A549 (cell line): ENCODE measurements around the gene GNL3L. TPM values are rescaled to one million over a fixed set of nuclear protein-coding genes. Genes with fewer than 3 reads are reported as not detected.
"Not testable (repeated sequence)": the region's sequence is repeated elsewhere in the genome, so short reads cannot be mapped to it uniquely, and the experiment has no call there.

Experiments used
- ATAC-seq, 2 experiments: fragments of 200-7000 bp in 1 of 2; fragments of >200 bp in 1 of 2; cut with Nextera tagmentation in 1 of 2; cut with Tn5 transposase in 1 of 2; 3 replicates each; pipeline versions ENCODE4 v1.8.0 to v1.9.1; 2018 to 2020; ENCODE audit warnings: mild to moderate bottlenecking in 1 of 2, moderate library complexity in 1 of 2
- CTCF ChIA-PET: fragments of 300-600 bp; sonication (Branson Sonifier 250); formaldehyde crosslinking; extraction: SDS; loops from one replicate; lab custom pipeline; 2021; ENCODE audit warnings: antibody characterized with exemption, inconsistent platforms; lab: Yijun Ruan, JAX
- POLR2A ChIA-PET: fragments of 350-600 bp; formaldehyde crosslinking; extraction: SDS; loops from one replicate; lab custom pipeline; 2021; ENCODE audit warnings: antibody characterized with exemption, inconsistent platforms; lab: Yijun Ruan, JAX
- DNase-seq, 2 experiments: peaks; one replicate each; pipeline versions ENCODE4 v3.0.0 to v3.0.0-alpha.2; 2011 to 2016; ENCODE audit warnings: low read depth in 1 of 2, low spot score in 1 of 2
- FAIRE-seq: peaks from 2 replicates; lab custom pipeline; 2011; peaks lifted over from hg19 to GRCh38; lab: Jason Lieb, UNC
- H3K27ac ChIP-seq, 2 experiments: fragments of >200 bp; sonication (Bioruptor Twin); formaldehyde crosslinking; 3 replicates each; pipeline ENCODE4 v1.5.1; 2016 to 2017
- H3K4me1 ChIP-seq: fragments of >200 bp; sonication (Bioruptor Twin); formaldehyde crosslinking; 3 replicates; pipeline ENCODE4 v1.6.1; 2016
- H3K4me2 ChIP-seq: fragments of >200 bp; sonication (Bioruptor Twin); formaldehyde crosslinking; 3 replicates; pipeline ENCODE4 v1.6.1; 2016
- H3K4me3 ChIP-seq: fragments of >200 bp; sonication (Bioruptor Twin); formaldehyde crosslinking; 3 replicates; pipeline ENCODE4 v1.5.1; 2016
- H3K9me3 ChIP-seq: fragments of >200 bp; sonication (Bioruptor Twin); formaldehyde crosslinking; 3 replicates; pipeline ENCODE4 v1.6.1; 2016
- ATOH8 ChIP-seq: fragments of 250-450 bp; sonication (Bioruptor Pico); IDR thresholded peaks from 2 replicates; pipeline ENCODE4 v1.5.0; 2020; ENCODE audit warnings: low read depth, mild to moderate bottlenecking, moderate library complexity
- BCL3 ChIP-seq: fragments of >200 bp; sonication (Bioruptor Twin); formaldehyde crosslinking; IDR thresholded peaks from 3 replicates; pipeline ENCODE4 v1.6.1; 2016
- BHLHE40 ChIP-seq: IDR thresholded peaks from 2 replicates; pipeline ENCODE4 v1.6.1; 2012; ENCODE audit warnings: low read depth, low read length, inconsistent platforms
- CBX2 ChIP-seq: fragments of 200-600 bp; sonication (generic); IDR thresholded peaks from 2 replicates; pipeline ENCODE4 v1.6.1; 2016; ENCODE audit warnings: low read depth, mild to moderate bottlenecking, borderline replicate concordance
- CBX8 ChIP-seq: fragments of 200-600 bp; sonication (generic); IDR thresholded peaks from 2 replicates; pipeline ENCODE4 v1.6.1; 2016
- EHMT2 ChIP-seq: fragments of 200-600 bp; sonication (generic); IDR thresholded peaks from 2 replicates; pipeline ENCODE4 v1.6.1; 2016; ENCODE audit warnings: antibody characterized with exemption, low read depth, mild to moderate bottlenecking, moderate library complexity
- EP300 ChIP-seq, 2 experiments: fragments of >200 bp; sonication (Bioruptor Twin); formaldehyde crosslinking; IDR thresholded peaks; 2 replicates in 1 of 2; 3 replicates in 1 of 2; pipeline ENCODE4 v1.6.1; 2016 to 2017
- HMGXB4 ChIP-seq: fragments of 250-450 bp; sonication (Bioruptor Pico); IDR thresholded peaks from 2 replicates; pipeline ENCODE4 v1.5.0; 2021; ENCODE audit warnings: mild to moderate bottlenecking, moderate library complexity, borderline replicate concordance
- HOXA7 ChIP-seq: fragments of 250-450 bp; sonication (Bioruptor Pico); IDR thresholded peaks from 2 replicates; pipeline ENCODE4 v1.5.0; 2020; ENCODE audit warnings: mild to moderate bottlenecking, moderate library complexity
- JUN ChIP-seq, 2 experiments: fragments of >200 bp; sonication (Bioruptor Twin); formaldehyde crosslinking; IDR thresholded peaks; 2 replicates in 1 of 2; 3 replicates in 1 of 2; pipeline ENCODE4 v1.6.1; 2016 to 2017
- KDM5A ChIP-seq: fragments of 200-600 bp; sonication (generic); IDR thresholded peaks from 2 replicates; pipeline ENCODE4 v1.6.1; 2016; ENCODE audit warnings: antibody characterized with exemption, mild to moderate bottlenecking
- MAX ChIP-seq: IDR thresholded peaks from 2 replicates; pipeline ENCODE4 v1.6.1; 2012
- PBX3 ChIP-seq: IDR thresholded peaks from 2 replicates; pipeline ENCODE4 v1.6.1; 2012
- POLR2A ChIP-seq: IDR thresholded peaks from 2 replicates; pipeline ENCODE4 v1.6.1; 2012; ENCODE audit warnings: mild to moderate bottlenecking, low read length
- POLR2AphosphoS2 ChIP-seq: conservative IDR thresholded peaks from 2 replicates; pipeline ENCODE4 v1.6.1; 2012; ENCODE audit warnings: low read length, improper control_type of control experiment, inconsistent platforms
- ZFP36 ChIP-seq: fragments of 450-650 bp; IDR thresholded peaks from 2 replicates; pipeline ENCODE4 v1.6.1; 2014; ENCODE audit warnings: borderline replicate concordance; ENCODE audit not compliant: partially characterized antibody
- WGBS: methylation state at CpG from one replicate; pipeline ENCODE4 v1.1.6; 2017; ENCODE audit errors: missing lambda C conversion rate; 5-methylcytosine and 5-hydroxymethylcytosine counted together
- polyA plus RNA-seq, 4 experiments: library from polyadenylated mRNA; depleted of rRNA in 3 of 4; stranded (reverse); fragments of >200 nt; fragmentation: RNase III in 1 of 4; extraction: RNeasy Plus Mini Kit Qiagen cat#74134 plus additional on column Dnase treatment in 1 of 4; gene quantifications; 2 replicates in 3 of 4; 3 replicates in 1 of 4; pipeline ENCODE4 v1.2.3, GENCODE V29; 2011 to 2017

GNL3L gene
- polyA plus RNA-seq, 2 of the 4 experiments (the other 2 are of a cell fraction): 20.7 to 51.9 TPM

- no peaks in the 10 kb centered on the region for H3K9me3 ChIP-seq
- FAIRE-seq (no peak), ATAC-seq (peak in 1 of 2 experiments; percentile 54; a peak in 3 of 6 replicates), DNase-seq (no peak)
- no peak overlapping the region for H3K27ac ChIP-seq
- TF ChIP-seq ATOH8 (no peak), ZFP36 (no peak)
- POLR2A ChIA-PET: no interaction called here
- no peak overlapping the region for H3K4me2 ChIP-seq
- H3K4me1 ChIP-seq: peaks cover 7% of the 10 kb centered on the region; the same call in 1 of the 3 replicates
- 51% methylated on average over 12 of the region's 21 CpGs for WGBS
- H3K4me3 ChIP-seq: no peak overlapping the region
- CTCF ChIA-PET: no interaction called here
These were observed 47.0 kb upstream of the GNL3L start for GRCh38 chrX:54482839-54483593.

GRCh38 chrX:54483946-54484345, 46.1 kb upstream of the GNL3L start:
- ATAC-seq (no peak), FAIRE-seq (no peak), DNase-seq (no peak)
- Histone ChIP-seq H3K4me3 (no peak overlapping the region), H3K4me1 (peaks cover 7% of the 10 kb centered on the region; the same call in 1 of the 3 replicates), H3K4me2 (no peak overlapping the region), H3K9me3 (no peaks in the 10 kb centered on the region), H3K27ac (no peak overlapping the region)
- ChIA-PET POLR2A (no interaction called here), CTCF (no interaction called here)
- no peak for TF ChIP-seq BHLHE40
- TF ChIP-seq HMGXB4 (CRISPR knock-in tag): no peak
- TF ChIP-seq MAX: no peak
- WGBS: 90% methylated on average over 9 of the region's 9 CpGs

- POLR2A ChIA-PET: no interaction called here
- DNase-seq: no peak
- 56% methylated on average over 2 of the region's 3 CpGs for WGBS
- Histone ChIP-seq H3K4me3 (no peak overlapping the region), H3K4me2 (no peak overlapping the region), H3K4me1 (peaks cover 7% of the 10 kb centered on the region; the same call in 1 of the 3 replicates), H3K27ac (no peak overlapping the region), H3K9me3 (no peaks in the 10 kb centered on the region)
- peak; percentile 45 to 62; a peak in 4 of 6 replicates for ATAC-seq
- no peak for FAIRE-seq
- TF ChIP-seq HOXA7 (no peak), CBX8 (no peak), POLR2A (no peak), KDM5A (no peak), JUN (IDR thresholded peaks at IDR 0.05) (no peak), PBX3 (no peak), BCL3 (no peak), POLR2AphosphoS2 (no peak), EHMT2 (no peak), CBX2 (no peak), EP300 (IDR thresholded peaks at IDR 0.05) (no peak)
- CTCF ChIA-PET: no interaction called here
These were observed 45.4 kb upstream of the GNL3L start for GRCh38 chrX:54484666-54485065.

- 85% methylated on average over 5 of the region's 5 CpGs for WGBS
- CTCF ChIA-PET, POLR2A ChIA-PET: not testable (repeated sequence)
These were observed 40.2 kb upstream of the GNL3L start for GRCh38 chrX:54489819-54490218.

More at GRCh38 chrX:54489819-54490218, 40.2 kb upstream of the GNL3L start:
- H3K4me1 ChIP-seq: peaks cover 20% of the 10 kb centered on the region
- H3K9me3 ChIP-seq, ATAC-seq, DNase-seq, H3K27ac ChIP-seq, H3K4me3 ChIP-seq, FAIRE-seq, H3K4me2 ChIP-seq: not testable (repeated sequence)
